Ureter (tissue), 1 donor: ENCODE results near the gene ATP6V0A1. TPM values are rescaled to one million over a fixed set of nuclear protein-coding genes. Genes with fewer than 3 reads are reported as not detected.
"Not testable (repeated sequence)": the region's sequence is repeated elsewhere in the genome, so short reads cannot be mapped to it uniquely, and the experiment has no call there.

Experiments
- DNase-seq: peaks from one replicate; pipeline ENCODE4 v3.0.0-alpha.2; 2020; ENCODE audit warnings: low spot score
- total RNA-seq: library from RNA; stranded (reverse); gene quantifications from one replicate; pipeline ENCODE4 v1.2.4, GENCODE V29; 2023
- donor health status: DM: yes; HTN: yes; CAD: no.

Gene ATP6V0A1
- total RNA-seq, 1 donor from 2014 or later: 67.1 TPM

DNA sequence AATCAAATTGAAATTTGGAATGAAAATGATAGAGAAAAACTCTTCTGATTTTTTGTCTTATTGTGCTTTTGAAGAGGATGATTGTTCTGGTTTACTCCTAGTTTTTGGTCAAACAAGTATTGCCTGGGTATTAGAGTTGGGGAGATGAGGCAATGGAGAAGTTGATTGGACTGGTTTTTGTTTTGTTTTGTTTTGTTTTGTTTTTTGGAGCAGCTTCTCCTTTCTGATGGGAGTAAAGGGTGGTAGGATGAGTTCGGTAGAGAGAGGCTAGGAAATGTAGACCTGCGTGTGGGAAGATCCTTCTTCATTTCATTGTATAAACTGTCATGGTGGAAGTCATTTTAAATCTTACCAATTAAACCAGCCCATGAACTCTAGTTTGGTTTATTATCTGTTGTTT lies 17.7 kb downstream of the ATP6V0A1 start:
- no peak for DNase-seq

DNA sequence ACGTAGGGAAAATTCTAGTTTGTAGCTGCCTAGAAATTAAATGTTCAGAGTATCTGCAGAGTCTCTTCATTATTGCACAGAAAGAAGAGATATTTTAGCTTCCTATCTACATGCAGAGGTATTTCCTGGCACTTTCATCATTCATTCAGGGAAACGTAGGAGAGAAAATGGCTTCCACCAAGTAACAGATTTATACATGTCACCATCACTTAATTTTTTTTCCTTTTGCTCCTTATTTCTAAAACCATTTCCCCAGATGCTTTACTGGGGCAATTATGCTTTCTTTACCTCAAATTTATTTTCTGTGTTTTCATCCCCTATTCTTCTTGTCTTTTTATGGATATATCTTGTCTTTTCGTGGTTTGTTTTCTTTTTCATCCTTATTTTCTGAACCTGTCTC lies 18.5 kb downstream of the ATP6V0A1 start:
- no peak for DNase-seq

DNA sequence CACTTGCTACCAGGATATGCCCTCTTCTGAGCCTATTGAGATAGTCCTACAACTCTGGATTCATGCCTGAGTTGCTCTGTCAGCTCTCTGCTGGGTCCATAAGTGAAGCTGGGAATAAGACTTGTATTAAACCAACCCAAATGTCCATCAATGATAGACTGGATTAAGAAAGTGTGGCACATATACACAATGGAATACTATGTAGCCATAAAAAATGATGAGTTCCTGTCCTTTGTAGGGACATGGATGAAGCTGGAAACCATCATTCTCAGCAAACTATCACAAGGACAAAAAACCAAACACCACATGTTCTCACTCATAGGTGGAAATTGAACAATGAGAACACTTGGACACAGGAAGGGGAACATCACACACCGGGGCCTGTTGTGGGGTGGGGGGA lies 19.1 kb downstream of the ATP6V0A1 start:
- DNase-seq: not testable (repeated sequence)

DNA sequence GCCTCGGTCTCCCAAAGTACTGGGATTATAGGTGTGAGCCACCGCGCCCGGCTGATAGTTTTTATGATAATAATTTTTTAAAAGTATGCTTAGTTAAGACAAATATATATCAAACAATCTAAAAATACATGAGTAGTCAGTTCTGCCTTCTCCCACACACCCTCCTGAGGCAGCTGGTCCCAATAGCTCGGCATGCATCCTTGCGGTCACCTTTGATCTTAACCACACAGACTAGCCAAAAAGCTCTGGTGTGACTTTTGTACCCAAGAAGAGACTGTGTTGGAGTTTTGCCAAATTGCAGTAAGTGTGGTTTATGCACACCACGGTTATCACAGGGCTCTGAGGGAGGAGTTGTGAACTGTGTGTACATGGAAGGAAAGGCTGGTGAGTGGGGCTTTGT lies 25.6 kb downstream of the ATP6V0A1 start:
- no peak for DNase-seq

DNA sequence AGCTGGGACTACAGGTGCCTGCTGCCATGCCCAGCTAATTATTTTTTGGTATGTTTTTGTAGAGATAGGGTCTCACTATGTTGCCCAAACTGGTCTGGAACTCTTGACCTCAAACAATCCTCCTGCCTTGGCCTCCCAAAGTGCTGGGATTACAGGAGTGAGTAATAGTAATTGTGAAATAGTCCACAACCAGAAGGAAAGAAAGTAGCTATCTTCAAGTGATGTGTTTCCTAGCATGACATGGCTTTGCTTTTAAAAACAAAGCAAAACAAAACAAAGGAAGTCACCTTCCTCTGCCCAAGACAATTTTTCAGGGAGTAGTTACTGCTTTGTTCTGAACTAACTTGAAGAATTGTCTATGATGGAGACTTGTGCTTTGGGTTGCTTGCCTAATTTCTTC lies 27.0 kb downstream of the ATP6V0A1 start:
- no peak for DNase-seq

DNA sequence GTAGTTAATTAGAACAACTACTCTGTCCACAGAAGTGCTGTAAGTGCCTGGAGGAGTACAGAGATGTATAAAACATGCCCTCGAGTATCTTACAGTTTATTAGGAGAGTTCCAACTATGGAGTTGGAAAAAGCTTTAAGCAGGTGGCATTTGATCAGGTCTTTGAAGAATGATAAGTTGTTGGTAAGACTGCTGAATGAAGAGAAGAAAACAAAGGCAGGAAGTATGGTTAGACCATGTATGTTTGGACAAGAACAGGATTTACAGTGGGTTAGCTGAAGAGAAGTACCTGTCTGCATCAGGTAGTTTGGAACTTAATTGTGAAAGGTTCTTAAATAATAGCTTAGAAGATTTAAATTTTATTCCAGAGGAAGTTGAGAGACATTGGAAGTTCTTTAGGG lies 29.4 kb downstream of the ATP6V0A1 start:
- no peak for DNase-seq

DNA sequence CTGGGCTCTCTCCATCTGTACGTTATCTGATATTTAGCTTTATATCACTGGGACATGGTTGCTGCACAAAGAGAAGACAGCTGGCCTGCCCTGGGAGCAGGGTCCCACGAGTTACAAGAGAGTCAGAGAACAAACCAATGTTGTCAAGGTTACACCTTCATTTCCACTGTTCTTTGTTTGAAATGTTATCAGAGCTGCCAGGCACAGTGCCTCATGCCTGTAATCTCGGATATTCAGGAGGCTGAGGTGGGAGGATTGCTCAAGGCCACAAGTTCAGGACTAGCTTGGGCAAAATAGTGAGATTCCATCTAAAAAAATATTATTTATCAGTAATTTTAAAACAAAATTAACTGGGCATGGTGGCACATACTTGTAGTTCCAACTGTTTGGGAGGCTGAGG lies 34.6 kb downstream of the ATP6V0A1 start:
- no peak for DNase-seq

DNA sequence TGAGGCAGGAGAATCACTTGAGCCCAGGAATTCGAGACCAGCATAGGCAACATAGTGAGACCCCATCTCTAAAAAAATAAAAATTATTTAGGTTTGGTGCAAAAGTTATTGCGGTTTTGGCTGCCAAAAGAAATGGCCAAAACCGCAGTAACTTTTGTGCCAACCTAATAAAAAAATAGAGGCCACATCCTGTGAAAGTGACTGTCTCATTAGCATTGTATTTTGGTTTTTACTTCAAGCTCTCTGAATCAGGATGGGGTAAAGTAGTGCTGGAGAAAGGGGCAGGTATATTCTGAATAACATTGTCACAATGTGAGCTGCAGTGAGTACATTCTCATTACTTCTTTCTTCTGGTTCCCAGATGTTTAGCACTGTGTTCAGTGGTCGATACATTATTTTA lies 36.0 kb downstream of the ATP6V0A1 start:
- DNase-seq: no peak

DNA sequence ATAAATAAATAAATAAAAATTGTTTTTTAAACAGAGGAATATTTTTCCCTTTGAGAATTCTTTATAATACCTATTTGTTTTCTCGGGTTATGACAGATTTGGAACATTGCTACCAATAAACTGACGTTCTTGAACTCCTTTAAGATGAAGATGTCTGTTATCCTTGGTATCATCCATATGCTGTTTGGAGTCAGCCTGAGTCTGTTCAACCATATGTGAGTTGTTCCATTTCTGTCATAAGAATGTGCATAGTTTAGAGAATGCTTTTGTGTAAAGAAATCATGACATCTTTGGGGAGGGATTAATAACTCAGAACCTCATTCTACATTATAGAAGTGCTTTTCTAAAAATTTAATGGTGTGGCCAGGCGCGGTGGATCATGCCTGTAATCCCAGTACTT lies 40.1 kb downstream of the ATP6V0A1 start:
- DNase-seq: no peak

DNA sequence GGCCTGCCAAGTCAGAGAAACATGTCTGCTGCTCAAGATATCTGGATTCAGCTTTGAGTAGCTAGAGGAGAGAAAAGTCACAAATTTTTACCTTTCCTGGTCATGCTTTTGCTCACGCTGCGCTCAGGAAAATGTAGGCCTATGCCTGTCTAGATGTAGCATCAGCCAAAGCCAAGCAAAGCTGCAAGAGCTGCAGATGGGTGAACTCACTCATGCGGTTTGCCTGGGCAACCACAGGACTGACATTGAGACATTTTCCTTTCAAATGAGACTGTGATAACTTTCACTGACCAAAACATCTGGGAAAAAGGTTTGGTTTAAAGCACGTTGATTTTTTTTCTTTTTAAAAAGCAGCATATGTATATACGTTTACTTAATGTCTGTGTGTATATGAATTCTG lies 43.4 kb downstream of the ATP6V0A1 start:
- DNase-seq: no peak

DNA sequence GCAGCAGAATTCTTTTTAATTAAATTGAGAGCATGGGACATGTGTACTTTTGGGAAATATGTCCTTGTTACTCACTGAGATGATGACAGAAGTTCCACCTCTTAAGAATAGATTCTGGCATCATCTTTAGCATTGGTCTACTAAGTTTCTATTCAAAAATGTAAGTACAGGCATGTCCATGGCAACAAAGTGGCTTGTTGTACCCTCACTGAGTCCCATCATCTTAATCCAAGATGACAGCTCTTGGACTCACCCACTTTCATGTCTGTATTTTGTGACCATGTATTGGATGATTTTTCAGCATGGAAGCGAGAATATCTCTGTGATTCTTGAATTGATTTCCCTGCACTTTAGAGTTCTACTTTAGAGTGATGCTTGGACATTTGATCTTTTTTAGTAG lies 44.2 kb downstream of the ATP6V0A1 start:
- no peak for DNase-seq

DNA sequence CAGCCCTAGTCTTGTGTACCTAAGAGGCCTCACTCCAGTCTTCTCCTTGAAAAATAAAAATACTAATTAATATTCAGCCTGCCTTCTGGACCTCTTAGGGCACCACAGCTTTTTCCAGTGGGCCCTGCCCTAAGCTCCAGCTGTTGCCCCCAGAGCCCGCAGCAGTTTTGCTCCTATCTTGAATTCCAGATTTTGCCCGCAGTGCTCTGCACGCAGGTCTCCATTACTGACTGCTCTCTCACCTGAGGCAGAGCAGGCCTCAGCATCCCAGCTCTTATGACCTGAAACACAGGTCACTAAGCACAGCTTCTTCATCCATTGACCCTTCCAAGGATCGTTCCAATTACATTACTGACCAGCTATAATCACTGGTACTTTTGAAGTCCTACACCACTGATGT lies 49.0 kb downstream of the ATP6V0A1 start:
- DNase-seq: no peak

DNA sequence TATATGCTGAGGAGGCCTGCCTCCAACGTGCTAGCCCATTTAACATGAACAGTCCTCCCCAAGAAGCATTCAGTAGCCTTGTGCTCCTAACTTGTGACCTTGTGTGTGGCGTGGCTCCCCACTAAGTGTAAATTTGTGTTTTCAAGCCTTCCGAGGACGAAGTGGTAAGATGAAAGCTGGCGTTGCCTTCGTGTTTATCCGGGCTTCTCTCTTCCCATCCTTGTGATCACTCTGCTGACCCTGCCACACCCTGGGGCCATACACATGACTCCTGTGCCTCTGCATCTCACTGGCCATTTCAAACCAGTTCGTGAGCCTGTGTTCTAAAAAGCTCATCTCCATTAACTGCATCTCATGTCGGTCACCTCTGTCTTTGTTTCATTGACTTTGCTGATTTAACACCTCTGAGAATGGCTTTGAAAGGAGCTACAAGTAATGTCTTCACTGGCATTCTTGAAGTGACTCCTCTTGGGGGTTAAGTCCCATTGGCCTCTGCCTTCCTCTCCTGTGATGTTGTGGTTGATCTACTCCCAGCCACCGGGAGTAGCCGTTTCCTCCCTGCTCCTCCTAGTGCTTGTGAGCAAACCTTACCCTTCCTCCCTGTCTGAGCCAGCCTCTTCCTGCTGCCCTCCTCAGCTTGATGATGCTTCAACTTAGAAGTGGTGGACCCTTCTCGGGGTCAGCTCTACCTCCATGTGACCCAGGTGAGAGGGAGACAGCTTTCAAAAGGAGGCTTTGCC lies 49.9 kb downstream of the ATP6V0A1 start:
- no peak for DNase-seq

DNA sequence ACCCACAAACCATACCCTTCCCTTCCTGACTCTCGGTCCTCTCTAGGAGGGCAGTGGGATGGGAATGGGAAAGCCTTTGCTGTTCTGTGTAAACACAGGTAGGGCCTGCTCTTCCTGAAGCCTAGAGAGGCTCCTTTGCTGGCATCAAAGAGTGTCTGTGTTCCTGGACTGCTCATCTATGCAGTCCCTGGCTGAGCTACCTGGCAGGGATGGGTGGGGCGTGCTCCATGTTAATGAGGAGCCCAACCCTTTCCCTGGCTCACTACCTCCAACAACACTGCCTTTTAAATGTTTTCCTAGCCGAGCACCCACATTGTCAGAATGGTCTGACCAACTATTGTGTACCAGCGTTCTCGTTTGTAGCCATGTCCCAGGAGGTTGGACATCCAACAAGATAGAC lies 50.7 kb downstream of the ATP6V0A1 start:
- no peak for DNase-seq

DNA sequence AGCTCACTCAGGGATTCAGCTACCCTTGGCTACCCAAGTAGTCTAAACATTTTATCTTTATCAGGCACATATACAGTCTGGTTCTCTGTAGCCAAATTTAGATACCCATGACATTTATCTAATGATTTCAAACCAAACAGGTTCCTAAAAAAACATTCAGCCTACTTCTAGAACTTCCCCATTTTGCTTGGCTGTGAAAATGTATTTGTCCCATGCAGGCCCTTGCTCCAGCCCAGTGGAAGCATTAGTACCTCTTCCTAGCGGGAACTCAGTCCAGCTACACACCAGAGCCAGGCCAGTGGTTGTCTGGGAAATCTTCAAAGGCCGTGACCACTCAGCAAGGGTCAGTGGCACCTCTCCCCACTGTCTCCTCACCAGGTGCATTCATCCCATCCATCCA lies 51.2 kb downstream of the ATP6V0A1 start:
- no peak for DNase-seq

DNA sequence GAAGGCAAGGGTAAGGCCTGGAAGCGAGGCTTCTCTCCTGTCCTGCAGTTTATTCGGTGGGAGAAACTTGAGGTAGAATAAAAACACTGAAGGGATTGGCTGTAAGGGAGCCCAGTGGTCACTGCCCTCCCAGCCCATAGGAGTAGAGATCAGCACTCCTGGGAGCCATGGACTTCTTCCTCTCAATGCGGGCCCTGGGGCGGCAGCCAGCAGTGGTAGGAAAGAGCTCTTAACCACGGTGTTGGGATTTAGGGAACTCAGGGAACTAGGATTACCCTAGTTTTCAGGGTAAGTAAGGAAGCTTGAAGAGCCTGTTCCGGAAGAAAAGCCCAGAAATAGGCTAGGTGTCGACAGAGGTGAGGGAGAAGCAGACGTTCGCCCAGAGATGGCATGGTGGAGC lies 53.6 kb downstream of the ATP6V0A1 start:
- no peak for DNase-seq

DNA sequence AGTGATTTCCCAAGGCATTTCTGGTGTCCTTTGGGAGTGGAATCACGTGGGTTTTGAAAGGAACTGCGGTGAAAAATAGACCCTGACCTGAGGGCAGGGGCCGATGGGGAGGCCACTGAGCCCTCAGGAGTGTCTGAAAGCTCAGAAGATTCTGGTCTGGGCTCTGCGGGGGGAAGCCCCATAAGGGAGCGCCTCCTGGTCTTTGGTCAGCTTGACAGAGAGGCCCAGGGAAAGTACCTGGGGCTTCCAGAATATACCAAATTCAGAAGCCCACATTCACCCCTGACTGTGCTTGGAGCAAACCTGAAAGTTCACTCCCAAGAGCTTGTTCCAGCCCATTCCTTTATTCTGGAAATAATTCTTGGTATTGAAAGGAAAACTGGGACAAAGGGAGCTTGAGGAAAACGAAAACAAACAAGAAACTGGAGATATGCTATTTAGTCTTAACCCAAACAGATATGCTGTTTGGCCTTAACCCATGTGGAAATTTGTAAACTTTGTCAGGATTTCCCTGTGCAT lies 54.1 kb downstream of the ATP6V0A1 start:
- no peak for DNase-seq

DNA sequence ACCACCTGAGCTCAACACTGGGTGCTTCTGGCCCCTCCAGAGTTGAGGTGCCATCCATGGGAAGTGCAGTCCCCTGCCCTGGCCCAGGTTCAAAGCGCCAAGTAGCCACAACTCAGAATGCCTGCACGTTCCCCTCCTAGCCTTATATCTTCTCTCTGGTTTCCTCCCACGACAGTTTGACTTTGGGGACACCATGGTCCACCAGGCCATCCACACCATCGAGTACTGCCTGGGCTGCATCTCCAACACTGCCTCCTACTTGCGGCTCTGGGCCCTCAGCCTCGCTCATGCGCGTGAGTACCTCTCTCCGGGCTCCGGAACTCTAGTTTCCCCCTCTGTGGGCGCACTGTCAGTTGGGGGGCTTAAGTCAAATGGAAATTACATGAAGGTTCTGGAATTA lies 55.0 kb downstream of the ATP6V0A1 start:
- no peak for DNase-seq

DNA sequence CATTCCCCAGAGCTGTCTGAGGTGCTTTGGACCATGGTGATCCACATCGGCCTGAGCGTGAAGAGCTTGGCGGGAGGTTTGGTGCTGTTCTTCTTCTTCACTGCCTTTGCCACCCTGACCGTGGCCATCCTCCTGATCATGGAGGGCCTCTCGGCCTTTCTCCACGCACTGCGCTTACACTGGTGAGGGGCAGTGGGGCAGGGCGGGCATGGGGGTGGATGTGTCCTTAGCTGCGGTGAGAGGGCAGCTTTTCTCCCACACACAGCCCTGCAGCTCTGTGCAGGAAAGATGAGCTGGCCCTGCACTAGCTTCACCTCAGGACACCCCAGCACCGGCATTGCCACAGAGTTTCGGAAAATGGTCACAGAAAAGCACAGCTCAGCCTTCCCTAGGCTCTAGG lies 55.6 kb downstream of the ATP6V0A1 start:
- no peak for DNase-seq

DNA sequence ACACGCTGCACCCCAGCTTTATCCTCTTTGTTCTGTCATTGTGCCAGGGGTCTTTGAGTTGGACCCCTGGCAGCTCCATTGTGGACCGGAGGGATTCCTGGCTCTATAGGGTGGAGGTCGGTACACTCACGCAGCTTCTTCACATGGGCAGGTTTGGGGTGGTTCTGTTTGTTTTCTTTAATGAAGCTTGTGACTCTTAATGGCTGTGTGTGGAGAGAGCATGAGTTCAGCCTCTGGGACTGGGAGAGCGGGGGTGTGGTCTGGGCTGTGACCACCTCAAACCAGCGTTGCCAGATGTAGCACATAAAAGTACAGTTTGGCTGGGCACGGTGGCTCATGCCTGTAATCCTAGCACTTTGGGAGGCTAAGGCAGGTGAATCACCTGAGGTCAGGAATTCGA lies 56.2 kb downstream of the ATP6V0A1 start:
- no peak for DNase-seq

DNA sequence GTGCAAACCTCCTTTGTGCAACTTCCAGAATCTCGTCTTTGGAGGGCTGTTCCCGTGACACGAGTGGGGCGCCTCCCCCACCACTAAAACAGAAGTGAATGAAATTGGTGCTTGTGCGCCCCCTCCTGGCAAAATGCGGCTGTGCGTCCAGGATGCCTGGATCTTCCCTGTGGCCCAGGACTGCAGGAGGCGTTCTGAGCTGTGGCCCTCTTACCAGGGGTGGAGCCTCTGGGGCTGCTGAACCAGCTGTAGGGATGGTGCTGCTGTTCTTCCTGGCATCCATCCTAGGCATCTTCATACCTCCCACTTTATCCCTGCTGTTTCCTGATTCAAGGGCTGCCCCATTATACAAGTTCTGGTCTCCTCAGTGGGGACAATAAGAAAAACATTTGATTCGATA lies 58.8 kb downstream of the ATP6V0A1 start:
- DNase-seq: peak; percentile 87

DNA sequence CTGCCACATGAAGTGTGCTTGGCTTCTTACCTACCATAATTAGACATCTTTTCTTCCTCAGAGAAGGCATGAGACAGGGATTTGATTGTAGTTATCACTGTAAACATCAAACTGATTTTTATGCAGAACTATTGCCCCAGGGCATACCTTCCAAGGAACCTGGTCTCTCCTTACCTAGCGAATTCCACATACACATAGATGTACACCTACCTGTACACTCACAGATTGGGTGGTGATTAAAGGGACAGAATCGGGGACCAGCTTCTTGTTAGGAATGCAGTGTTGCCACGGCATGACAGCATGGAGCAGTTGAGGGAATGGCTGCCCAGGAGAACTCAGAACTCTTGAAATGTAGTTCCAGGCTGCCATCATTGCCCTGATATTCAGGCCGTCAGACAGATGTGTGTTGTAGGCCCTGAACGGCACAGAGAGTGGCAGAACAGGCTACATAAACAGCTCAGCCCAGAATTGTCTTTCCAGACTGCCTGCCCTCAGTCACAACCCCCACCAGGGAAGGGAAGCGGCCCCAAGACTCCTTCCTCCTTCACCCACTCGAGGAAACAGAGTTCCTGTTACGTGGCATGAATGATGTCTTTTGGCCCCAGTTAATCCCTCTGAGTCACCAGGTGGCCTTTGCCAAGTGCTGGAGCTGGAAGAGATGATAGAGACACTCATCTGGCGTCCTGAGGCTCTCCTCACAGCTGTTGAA lies 59.5 kb downstream of the ATP6V0A1 start:
- peak; percentile 90 for DNase-seq

DNA sequence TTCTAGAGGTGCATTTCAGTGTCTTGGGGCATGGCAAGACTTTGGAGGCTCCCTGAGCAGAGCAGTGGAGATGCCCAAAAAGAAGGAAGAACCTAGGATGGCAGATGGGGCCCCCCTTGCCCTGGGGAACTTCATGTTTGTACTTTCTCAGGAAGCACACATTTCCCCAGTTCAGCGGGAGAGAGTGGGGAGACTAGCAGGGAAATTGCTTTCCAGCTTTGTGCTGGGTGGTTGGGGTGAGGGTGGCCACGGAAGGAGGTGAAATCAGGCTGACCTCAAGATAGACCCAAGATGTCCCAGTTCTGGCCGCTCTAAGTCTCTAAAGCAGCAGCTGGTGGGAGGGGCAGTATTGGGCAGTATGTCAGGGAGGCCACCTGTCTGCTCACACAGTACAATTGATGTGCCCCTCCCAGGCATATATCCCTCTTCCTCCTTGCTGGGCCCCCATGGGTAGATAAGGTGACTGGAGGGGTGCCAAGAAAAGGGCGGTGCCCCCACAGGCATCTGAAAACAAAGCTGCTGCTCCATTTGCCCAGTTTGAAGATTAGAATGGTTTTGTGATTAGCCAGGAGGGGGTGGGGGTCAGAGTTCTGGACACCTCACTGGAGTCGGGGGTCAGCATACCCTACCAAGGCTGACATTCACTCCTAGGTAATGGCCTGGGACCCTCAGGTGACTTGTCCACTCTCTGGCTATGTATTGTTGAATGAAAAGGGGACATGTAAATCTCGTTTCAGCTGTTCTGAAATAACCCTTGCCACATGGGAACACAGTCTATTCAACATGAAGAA lies 60.3 kb downstream of the ATP6V0A1 start:
- peak; percentile 75 for DNase-seq
